Measurements from ENCODE around the gene HLA-A. TPM values are rescaled to one million over a fixed set of nuclear protein-coding genes. Genes with fewer than 3 reads are reported as not detected.

The HLA-A gene
- total RNA-seq, 1 donor: 268 TPM

GRCh38 chr6:29924287-29924686 lies 18.0 kb upstream of the HLA-A start:
- H3K36me3 ChIP-seq (ENCODE audit: insufficient read depth, low read length): no peaks in the 10 kb centered on the region
- H3K27me3 ChIP-seq (ENCODE audit: insufficient read depth, low read length): no peaks in the 10 kb centered on the region
- H2AFZ ChIP-seq (ENCODE audit: low read length): no peak overlapping the region
- TF ChIP-seq, protein P1, sequence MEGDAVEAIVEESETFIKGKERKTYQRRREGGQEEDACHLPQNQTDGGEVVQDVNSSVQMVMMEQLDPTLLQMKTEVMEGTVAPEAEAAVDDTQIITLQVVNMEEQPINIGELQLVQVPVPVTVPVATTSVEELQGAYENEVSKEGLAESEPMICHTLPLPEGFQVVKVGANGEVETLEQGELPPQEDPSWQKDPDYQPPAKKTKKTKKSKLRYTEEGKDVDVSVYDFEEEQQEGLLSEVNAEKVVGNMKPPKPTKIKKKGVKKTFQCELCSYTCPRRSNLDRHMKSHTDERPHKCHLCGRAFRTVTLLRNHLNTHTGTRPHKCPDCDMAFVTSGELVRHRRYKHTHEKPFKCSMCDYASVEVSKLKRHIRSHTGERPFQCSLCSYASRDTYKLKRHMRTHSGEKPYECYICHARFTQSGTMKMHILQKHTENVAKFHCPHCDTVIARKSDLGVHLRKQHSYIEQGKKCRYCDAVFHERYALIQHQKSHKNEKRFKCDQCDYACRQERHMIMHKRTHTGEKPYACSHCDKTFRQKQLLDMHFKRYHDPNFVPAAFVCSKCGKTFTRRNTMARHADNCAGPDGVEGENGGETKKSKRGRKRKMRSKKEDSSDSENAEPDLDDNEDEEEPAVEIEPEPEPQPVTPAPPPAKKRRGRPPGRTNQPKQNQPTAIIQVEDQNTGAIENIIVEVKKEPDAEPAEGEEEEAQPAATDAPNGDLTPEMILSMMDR (IDR thresholded peaks at IDR 0.05; ENCODE audit: extremely low read depth, low read depth, low read length): no peak
- H3K4me1 ChIP-seq (ENCODE audit: insufficient read depth, low read length): no peaks in the 10 kb centered on the region
- no peaks in the 10 kb centered on the region for H3K9me3 ChIP-seq (ENCODE audit: low read depth, low read length)
- DNase-seq (ENCODE audit: insufficient read length, low spot score, missing footprints): no peak
- H3K27ac ChIP-seq (ENCODE audit: low read depth, low read length): no peak overlapping the region
- H3K4me3 ChIP-seq (ENCODE audit: insufficient read depth, low read length): no peak overlapping the region
- no peaks in the 10 kb centered on the region for H3K79me2 ChIP-seq (ENCODE audit: insufficient read depth, low read length)
- H4K20me1 ChIP-seq (ENCODE audit: insufficient read depth, low read length): no peaks in the 10 kb centered on the region
- H3K4me2 ChIP-seq (ENCODE audit: insufficient read depth, low read length): no peak overlapping the region

- H3K4me2 ChIP-seq (ENCODE audit: insufficient read depth, low read length): no peak overlapping the region
- H3K27me3 ChIP-seq (ENCODE audit: insufficient read depth, low read length): no peaks in the 10 kb centered on the region
- H3K4me1 ChIP-seq (ENCODE audit: insufficient read depth, low read length): no peaks in the 10 kb centered on the region
- no peaks in the 10 kb centered on the region for H3K9me3 ChIP-seq (ENCODE audit: low read depth, low read length)
- DNase-seq (ENCODE audit: insufficient read length, low spot score, missing footprints): no peak
- no peak overlapping the region for H2AFZ ChIP-seq (ENCODE audit: low read length)
- no peaks in the 10 kb centered on the region for H3K36me3 ChIP-seq (ENCODE audit: insufficient read depth, low read length)
- no peaks in the 10 kb centered on the region for H4K20me1 ChIP-seq (ENCODE audit: insufficient read depth, low read length)
- no peaks in the 10 kb centered on the region for H3K79me2 ChIP-seq (ENCODE audit: insufficient read depth, low read length)
- no peak overlapping the region for H3K4me3 ChIP-seq (ENCODE audit: insufficient read depth, low read length)
- TF ChIP-seq, protein P1 (IDR thresholded peaks at IDR 0.05; ENCODE audit: extremely low read depth, low read depth, low read length): no peak
- no peak overlapping the region for H3K27ac ChIP-seq (ENCODE audit: low read depth, low read length)
These were observed 17.6 kb upstream of the HLA-A start for GRCh38 chr6:29924731-29925130.

DNA sequence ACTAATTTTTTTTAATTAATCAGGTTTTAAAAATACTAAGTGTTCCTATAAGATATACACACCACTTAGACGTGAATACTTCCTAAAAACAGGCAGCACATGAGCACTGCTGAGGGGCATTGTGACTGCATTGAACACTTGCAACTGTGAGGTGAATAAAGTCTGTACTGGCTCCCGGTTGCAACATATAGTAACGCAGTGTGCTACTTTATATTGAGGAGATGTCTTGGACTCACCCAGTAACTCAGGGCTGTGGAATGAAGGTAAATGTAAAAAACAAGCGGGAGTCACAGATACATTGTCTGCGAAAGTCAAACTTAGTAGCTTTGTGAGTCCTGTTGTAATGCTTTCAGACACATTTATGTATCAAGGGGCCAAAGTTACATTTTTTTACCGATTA lies 17.0 kb upstream of the HLA-A start:
- H3K27me3 ChIP-seq (ENCODE audit: insufficient read depth, low read length): no peaks in the 10 kb centered on the region
- no peaks in the 10 kb centered on the region for H3K79me2 ChIP-seq (ENCODE audit: insufficient read depth, low read length)
- DNase-seq (ENCODE audit: insufficient read length, low spot score, missing footprints): no peak
- no peaks in the 10 kb centered on the region for H3K9me3 ChIP-seq (ENCODE audit: low read depth, low read length)
- H3K27ac ChIP-seq (ENCODE audit: low read depth, low read length): no peak overlapping the region
- no peak overlapping the region for H3K4me2 ChIP-seq (ENCODE audit: insufficient read depth, low read length)
- H3K4me1 ChIP-seq (ENCODE audit: insufficient read depth, low read length): no peaks in the 10 kb centered on the region
- H3K36me3 ChIP-seq (ENCODE audit: insufficient read depth, low read length): no peaks in the 10 kb centered on the region
- TF ChIP-seq, protein P1 (IDR thresholded peaks at IDR 0.05; ENCODE audit: extremely low read depth, low read depth, low read length): no peak
- H4K20me1 ChIP-seq (ENCODE audit: insufficient read depth, low read length): no peaks in the 10 kb centered on the region
- no peak overlapping the region for H3K4me3 ChIP-seq (ENCODE audit: insufficient read depth, low read length)
- no peak overlapping the region for H2AFZ ChIP-seq (ENCODE audit: low read length)

DNA sequence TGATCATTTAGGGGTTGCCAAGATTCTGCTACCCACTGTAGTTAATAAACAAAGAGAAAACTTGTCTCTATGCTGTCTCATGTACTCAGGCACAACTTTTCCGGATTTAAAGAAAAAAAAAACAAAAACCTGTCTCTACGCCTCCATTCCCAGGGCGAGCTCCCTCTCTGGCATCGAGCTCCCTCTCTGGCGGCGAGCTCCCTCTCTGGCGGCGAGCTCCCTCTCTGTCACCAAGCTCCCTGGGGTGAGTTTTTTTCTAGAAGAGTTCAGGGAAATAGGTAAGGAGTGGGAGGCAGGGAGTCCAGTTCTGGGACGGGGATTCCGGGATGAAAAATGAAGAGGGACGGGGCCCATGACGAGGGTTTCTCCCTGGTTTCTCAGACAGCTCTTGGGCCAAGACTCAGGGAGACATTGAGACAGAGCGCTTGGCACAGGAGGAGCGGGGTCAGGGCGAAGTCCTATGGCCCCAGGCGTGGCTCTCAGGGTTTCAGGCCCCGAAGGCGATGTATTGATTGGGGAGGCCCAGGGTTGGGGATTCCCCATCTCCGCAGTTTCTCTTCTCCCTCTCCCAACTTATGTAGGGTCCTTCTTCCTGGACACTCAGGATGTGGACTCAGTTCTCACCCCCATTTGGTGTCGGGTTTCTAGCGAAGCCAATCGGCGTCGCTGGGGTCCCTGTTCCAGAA lies 16.5 kb upstream of the HLA-A start:
- H3K36me3 ChIP-seq (ENCODE audit: insufficient read depth, low read length): no peaks in the 10 kb centered on the region
- peak; percentile 72 for DNase-seq (ENCODE audit: insufficient read length, low spot score, missing footprints)
- peak overlapping the region; percentile 73 for H3K4me2 ChIP-seq (ENCODE audit: insufficient read depth, low read length)
- H3K79me2 ChIP-seq (ENCODE audit: insufficient read depth, low read length): no peaks in the 10 kb centered on the region
- H3K4me3 ChIP-seq (ENCODE audit: insufficient read depth, low read length): peak overlapping the region; percentile 79
- no peaks in the 10 kb centered on the region for H3K9me3 ChIP-seq (ENCODE audit: low read depth, low read length)
- no peaks in the 10 kb centered on the region for H4K20me1 ChIP-seq (ENCODE audit: insufficient read depth, low read length)
- peak overlapping the region; percentile 94 for H2AFZ ChIP-seq (ENCODE audit: low read length)
- H3K27me3 ChIP-seq (ENCODE audit: insufficient read depth, low read length): no peaks in the 10 kb centered on the region
- peak overlapping the region; percentile 66 for H3K27ac ChIP-seq (ENCODE audit: low read depth, low read length)
- TF ChIP-seq, protein P1 (IDR thresholded peaks at IDR 0.05; ENCODE audit: extremely low read depth, low read depth, low read length): no peak
- H3K4me1 ChIP-seq (ENCODE audit: insufficient read depth, low read length): no peaks in the 10 kb centered on the region
